ENCODE measurements around the gene PAX2.
A peak's percentile ranks its signal among the peaks of the same experiment; 100 is the strongest.

Gene PAX2

GRCh38 chr10:100745882-100746783 lies 751 bp downstream of the PAX2 start:
- DNase-seq (ENCODE audit: low read depth in 1 of 2, low spot score in 1 of 2), result peak in 1 of 2 experiments; percentile 37
- in situ Hi-C loops (cut with HindIII; ENCODE audit: low pct_unique_long_range_greater_than_20kb, low sequenced_read_pairs), result no loop called here

GRCh38 chr10:100746784-100747455 lies 1.5 kb downstream of the PAX2 start:
- in situ Hi-C loops (cut with HindIII; ENCODE audit: low pct_unique_long_range_greater_than_20kb, low sequenced_read_pairs), result no loop called here
- TF ChIP-seq JUND (IDR thresholded peaks at IDR 0.05; ENCODE audit: low read depth), result no peak
- DNase-seq (ENCODE audit: low read depth in 1 of 2, low spot score in 1 of 2), result no peak

More at GRCh38 chr10:100745882-100746783, 751 bp downstream of the PAX2 start:
- TF ChIP-seq JUND (IDR thresholded peaks at IDR 0.05; ENCODE audit: low read depth), result no peak

- TF ChIP-seq JUND (IDR thresholded peaks at IDR 0.05; ENCODE audit: low read depth), result no peak
- no peak for DNase-seq (ENCODE audit: low read depth in 1 of 2, low spot score in 1 of 2)
- in situ Hi-C loops (cut with HindIII; ENCODE audit: low pct_unique_long_range_greater_than_20kb, low sequenced_read_pairs), result no loop called here
These were observed 2.3 kb downstream of the PAX2 start for GRCh38 chr10:100747456-100748230.

- no peak for TF ChIP-seq JUND (IDR thresholded peaks at IDR 0.05; ENCODE audit: low read depth)
- in situ Hi-C loops (cut with HindIII; ENCODE audit: low pct_unique_long_range_greater_than_20kb, low sequenced_read_pairs), result no loop called here
- DNase-seq (ENCODE audit: low read depth in 1 of 2, low spot score in 1 of 2), result no peak
These were observed 3.1 kb downstream of the PAX2 start for GRCh38 chr10:100748231-100749058.

- TF ChIP-seq JUND (IDR thresholded peaks at IDR 0.05; ENCODE audit: low read depth), result no peak
- no peak for DNase-seq (ENCODE audit: low read depth in 1 of 2, low spot score in 1 of 2)
- in situ Hi-C loops (cut with HindIII; ENCODE audit: low pct_unique_long_range_greater_than_20kb, low sequenced_read_pairs), result no loop called here
These were observed 3.6 kb downstream of the PAX2 start for GRCh38 chr10:100749059-100749308.

GRCh38 chr10:100749309-100750217 lies 4.2 kb downstream of the PAX2 start:
- in situ Hi-C loops (cut with HindIII; ENCODE audit: low pct_unique_long_range_greater_than_20kb, low sequenced_read_pairs), result no loop called here
- TF ChIP-seq JUND (IDR thresholded peaks at IDR 0.05; ENCODE audit: low read depth), result no peak
- no peak for DNase-seq (ENCODE audit: low read depth in 1 of 2, low spot score in 1 of 2)

- TF ChIP-seq JUND (IDR thresholded peaks at IDR 0.05; ENCODE audit: low read depth), result no peak
- in situ Hi-C loops (cut with HindIII; ENCODE audit: low pct_unique_long_range_greater_than_20kb, low sequenced_read_pairs), result no loop called here
- no peak for DNase-seq (ENCODE audit: low read depth in 1 of 2, low spot score in 1 of 2)
These were observed 5.2 kb downstream of the PAX2 start for GRCh38 chr10:100750291-100751210.

- in situ Hi-C loops (cut with HindIII; ENCODE audit: low pct_unique_long_range_greater_than_20kb, low sequenced_read_pairs), result no loop called here
- no peak for TF ChIP-seq JUND (IDR thresholded peaks at IDR 0.05; ENCODE audit: low read depth)
- DNase-seq (ENCODE audit: low read depth in 1 of 2, low spot score in 1 of 2), result no peak
These were observed 6.0 kb downstream of the PAX2 start for GRCh38 chr10:100751211-100751933.

GRCh38 chr10:100755821-100756220 lies 10.4 kb downstream of the PAX2 start:
- no peak for TF ChIP-seq JUND (IDR thresholded peaks at IDR 0.05; ENCODE audit: low read depth)
- in situ Hi-C loops (cut with HindIII; ENCODE audit: low pct_unique_long_range_greater_than_20kb, low sequenced_read_pairs), result no loop called here
- DNase-seq (ENCODE audit: low read depth in 1 of 2, low spot score in 1 of 2), result no peak

- peak in 1 of 2 experiments; percentile 72 for DNase-seq (ENCODE audit: low read depth in 1 of 2, low spot score in 1 of 2)
- TF ChIP-seq JUND (IDR thresholded peaks at IDR 0.05; ENCODE audit: low read depth), result no peak
- in situ Hi-C loops (cut with HindIII; ENCODE audit: low pct_unique_long_range_greater_than_20kb, low sequenced_read_pairs), result no loop called here
These were observed 13.9 kb downstream of the PAX2 start for GRCh38 chr10:100759331-100759730.
